Stimulated activated naive CD8-positive, alpha-beta T cell treated with anti-CD3 and anti-CD28 coated beads, Interleukin-15, Interleukin-2, amounts not matched to agents 100 ng/mL and 50 ng/mL, for 24 hours (primary cell): Measurements from ENCODE around the gene AP3B1.

Experiments
- H3K27ac Mint-ChIP-seq: one replicate; pipeline ENCODE4 v1.8.0; 2021; ENCODE audit warnings: mild to moderate bottlenecking, mixed read lengths
- H3K27me3 Mint-ChIP-seq: one replicate; pipeline ENCODE4 v1.8.0; 2021; ENCODE audit warnings: mixed read lengths
- H3K36me3 Mint-ChIP-seq: one replicate; pipeline ENCODE4 v1.8.0; 2021; ENCODE audit warnings: low read depth, mixed read lengths
- H3K4me1 Mint-ChIP-seq: one replicate; pipeline ENCODE4 v1.8.0; 2021; ENCODE audit warnings: low read depth, mixed read lengths
- H3K4me3 Mint-ChIP-seq: one replicate; pipeline ENCODE4 v1.8.0; 2021; ENCODE audit warnings: mild to moderate bottlenecking, mixed read lengths
- H3K9me3 Mint-ChIP-seq: one replicate; pipeline ENCODE4 v1.8.0; 2021; ENCODE audit warnings: mixed read lengths

AP3B1 gene

DNA sequence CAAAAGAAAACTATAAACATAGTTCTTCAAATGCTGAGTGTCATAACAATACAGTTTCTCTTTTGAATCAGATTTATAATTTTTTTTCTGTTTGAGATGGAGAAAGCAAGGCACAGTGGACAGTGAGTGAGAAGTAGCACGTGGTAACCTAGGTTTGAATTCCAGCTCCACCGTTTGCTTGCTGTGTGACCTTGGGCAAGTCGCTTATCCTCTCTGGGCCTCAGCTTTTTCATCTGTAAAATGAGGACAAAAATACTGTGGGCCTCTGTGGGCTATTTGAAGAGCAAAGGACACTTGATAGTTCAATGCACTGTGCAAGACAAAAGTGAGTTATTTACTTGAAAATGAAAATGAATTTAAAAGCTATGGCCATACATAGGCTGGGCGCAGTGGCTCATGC, 330.7 kb downstream of the AP3B1 start:
- H3K36me3 Mint-ChIP-seq = no peaks in the 10 kb centered on the region
- H3K4me3 Mint-ChIP-seq = no peak overlapping the region
- no peak overlapping the region for H3K27ac Mint-ChIP-seq

DNA sequence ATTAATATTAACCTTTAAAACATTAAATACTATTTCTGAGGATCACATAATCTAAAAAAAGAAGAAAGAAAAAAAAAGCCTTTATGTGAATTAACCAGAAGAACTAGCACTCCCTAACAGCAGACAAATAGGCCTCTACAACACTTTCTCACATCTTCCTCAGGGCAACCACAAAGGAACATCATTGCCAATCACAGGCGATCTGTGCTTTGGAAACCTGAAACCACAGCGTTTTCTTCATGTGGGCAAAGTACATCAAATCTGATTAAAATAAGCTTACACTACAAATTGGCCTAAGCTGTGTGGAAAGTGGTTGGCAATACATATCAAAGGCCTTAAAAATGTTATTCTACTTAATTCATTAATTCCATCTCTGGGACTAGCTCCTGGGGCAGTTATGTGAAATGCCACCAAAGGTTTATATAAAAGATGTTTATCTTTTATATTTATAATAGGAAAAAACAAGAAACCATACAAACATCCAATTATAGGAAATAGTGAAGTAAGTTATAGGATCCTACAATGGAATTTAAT, 333.6 kb downstream of the AP3B1 start:
- Mint-ChIP-seq H3K4me3 (no peak overlapping the region), H3K4me1 (peaks cover 21% of the 10 kb centered on the region), H3K36me3 (no peaks in the 10 kb centered on the region), H3K27me3 (peaks cover 50% of the 10 kb centered on the region), H3K27ac (no peak overlapping the region), H3K9me3 (no peaks in the 10 kb centered on the region)

More for the DNA sequence above, 330.7 kb downstream of the AP3B1 start:
- peaks cover 14% of the 10 kb centered on the region for H3K4me1 Mint-ChIP-seq
- H3K27me3 Mint-ChIP-seq = peaks cover 42% of the 10 kb centered on the region
- peaks cover 3% of the 10 kb centered on the region for H3K9me3 Mint-ChIP-seq

DNA sequence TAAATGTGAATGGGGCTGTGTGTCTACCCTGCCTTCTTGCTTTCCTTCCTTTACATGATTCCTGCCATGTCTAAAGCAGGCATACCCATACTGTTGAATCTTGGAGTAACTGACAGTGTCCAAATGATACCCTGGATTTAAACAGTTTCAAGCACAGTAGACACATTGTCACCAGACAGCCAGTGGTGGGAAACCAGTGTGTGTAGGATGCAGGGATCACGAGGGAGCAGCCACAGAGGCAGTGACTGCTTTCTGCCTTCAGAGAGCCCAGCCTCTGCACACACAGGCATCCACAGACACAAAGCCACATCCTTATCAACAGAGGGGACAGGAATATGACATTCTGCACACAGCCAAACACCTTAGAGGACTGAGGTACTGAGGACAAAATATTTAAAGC, 334.2 kb downstream of the AP3B1 start:
- peaks cover 50% of the 10 kb centered on the region for H3K27me3 Mint-ChIP-seq
- no peaks in the 10 kb centered on the region for H3K36me3 Mint-ChIP-seq
- peaks cover 21% of the 10 kb centered on the region for H3K4me1 Mint-ChIP-seq
- H3K9me3 Mint-ChIP-seq = no peaks in the 10 kb centered on the region
- H3K4me3 Mint-ChIP-seq = no peak overlapping the region
- no peak overlapping the region for H3K27ac Mint-ChIP-seq

DNA sequence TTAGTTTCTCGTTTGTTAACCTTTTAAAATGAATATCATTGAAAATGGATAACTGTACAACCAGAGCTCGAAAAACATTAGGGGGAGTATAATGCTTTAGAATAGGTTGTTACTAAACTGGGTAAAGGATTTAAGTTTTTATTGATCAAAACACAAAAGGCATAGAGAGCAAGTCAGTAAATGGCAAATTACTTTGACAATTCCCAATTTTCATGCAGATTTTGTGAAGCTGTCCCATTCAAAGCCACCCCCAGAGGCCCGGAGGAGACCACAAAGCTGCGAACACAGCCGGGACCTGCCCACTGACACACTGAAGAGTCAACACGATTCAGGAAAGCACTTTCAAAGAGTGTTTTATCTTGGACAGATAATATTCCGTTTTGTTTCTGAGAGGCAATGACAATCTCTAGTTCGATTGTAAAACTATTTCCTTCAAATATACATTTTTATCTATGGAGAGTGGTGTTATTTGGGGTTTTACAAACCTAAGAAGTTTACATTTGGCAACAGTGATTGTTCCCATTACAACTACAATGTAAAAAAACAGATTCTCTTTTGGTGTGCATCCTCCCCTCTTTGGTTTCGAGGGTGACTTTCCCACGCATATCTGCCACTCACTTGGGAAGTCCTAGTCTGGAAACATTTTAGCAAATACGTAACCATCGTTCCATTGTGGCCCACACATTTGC, 335.7 kb downstream of the AP3B1 start:
- H3K27me3 Mint-ChIP-seq = peaks cover 56% of the 10 kb centered on the region
- H3K9me3 Mint-ChIP-seq = no peaks in the 10 kb centered on the region
- H3K4me3 Mint-ChIP-seq = no peak overlapping the region
- H3K4me1 Mint-ChIP-seq = peaks cover 21% of the 10 kb centered on the region
- no peak overlapping the region for H3K27ac Mint-ChIP-seq
- no peaks in the 10 kb centered on the region for H3K36me3 Mint-ChIP-seq

DNA sequence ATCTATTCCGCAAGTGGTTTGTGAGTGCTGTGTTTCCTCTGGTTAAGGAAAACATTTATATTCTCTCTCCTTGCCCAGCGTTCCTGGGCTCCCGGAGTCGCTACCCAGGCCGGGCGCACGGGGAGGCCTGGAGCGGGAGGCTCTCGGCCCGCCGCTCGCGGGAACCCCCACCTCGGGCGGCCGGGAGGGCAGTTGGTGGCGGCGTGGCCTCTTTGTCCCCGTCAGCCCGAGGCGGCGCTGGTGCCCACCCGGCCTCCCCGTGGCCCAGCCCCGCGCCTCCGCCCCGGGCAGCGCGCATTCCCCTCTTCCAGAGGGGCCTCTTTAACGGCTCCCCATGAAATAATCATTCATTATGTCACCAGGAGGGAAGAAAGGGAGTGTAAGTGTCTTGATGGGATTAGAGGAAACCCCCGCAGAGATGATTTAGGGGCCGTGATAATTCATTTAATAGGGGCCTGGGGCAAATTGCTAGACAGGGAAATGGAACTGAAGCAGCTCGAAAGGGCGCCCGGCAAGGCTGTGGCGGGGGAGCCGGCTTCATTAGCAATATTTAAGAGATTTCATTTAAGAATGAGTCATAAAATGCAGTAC, 336.5 kb downstream of the AP3B1 start:
- no peaks in the 10 kb centered on the region for H3K9me3 Mint-ChIP-seq
- peaks cover 56% of the 10 kb centered on the region for H3K27me3 Mint-ChIP-seq
- H3K4me3 Mint-ChIP-seq = no peak overlapping the region
- H3K27ac Mint-ChIP-seq = no peak overlapping the region
- peaks cover 21% of the 10 kb centered on the region for H3K4me1 Mint-ChIP-seq
- no peaks in the 10 kb centered on the region for H3K36me3 Mint-ChIP-seq

DNA sequence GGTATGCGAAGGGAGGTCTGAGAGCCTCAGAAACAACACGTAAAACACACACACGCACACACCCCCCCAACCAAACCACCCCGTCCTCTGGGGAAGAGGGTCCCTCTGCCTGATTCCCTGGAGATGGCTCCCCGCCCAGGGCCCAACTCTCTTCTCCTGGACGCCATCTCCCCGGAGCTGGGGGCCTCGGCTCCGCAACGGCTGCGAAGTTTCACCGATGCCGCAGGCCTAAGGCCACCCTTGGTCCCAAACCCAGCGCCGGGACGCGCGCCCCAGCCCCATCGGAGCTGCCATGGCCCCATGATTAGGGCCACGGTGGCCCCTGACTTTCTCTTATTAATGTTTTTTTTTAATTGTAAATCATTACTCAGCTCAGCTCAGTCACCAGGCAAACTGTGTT, 337.0 kb downstream of the AP3B1 start:
- H3K36me3 Mint-ChIP-seq = no peaks in the 10 kb centered on the region
- peaks cover 21% of the 10 kb centered on the region for H3K4me1 Mint-ChIP-seq

DNA sequence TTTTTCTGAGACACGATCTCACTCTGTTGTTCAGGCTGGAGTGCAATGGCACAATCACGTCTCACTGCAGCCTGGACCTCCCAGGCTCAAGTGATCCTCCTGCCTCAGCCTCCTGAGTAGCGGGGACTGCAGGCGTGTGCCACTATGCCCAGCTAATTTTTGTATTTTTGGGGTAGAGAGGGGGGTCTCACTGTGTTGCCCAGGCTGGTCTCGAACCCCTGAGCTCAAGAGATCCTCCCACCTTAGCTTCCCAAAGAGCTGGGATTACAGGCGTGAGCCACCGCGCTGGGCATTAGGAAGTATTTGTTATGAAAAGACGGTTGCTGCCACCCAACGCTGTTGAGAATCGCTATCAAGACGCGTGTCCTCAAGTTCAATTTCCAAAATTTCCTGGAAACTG, 337.4 kb downstream of the AP3B1 start:
- Mint-ChIP-seq H3K4me1 (peaks cover 21% of the 10 kb centered on the region), H3K27ac (no peak overlapping the region), H3K4me3 (no peak overlapping the region), H3K9me3 (no peaks in the 10 kb centered on the region), H3K36me3 (no peaks in the 10 kb centered on the region), H3K27me3 (peaks cover 47% of the 10 kb centered on the region)

More for the DNA sequence above, 337.0 kb downstream of the AP3B1 start:
- H3K9me3 Mint-ChIP-seq = no peaks in the 10 kb centered on the region
- H3K27me3 Mint-ChIP-seq = peaks cover 51% of the 10 kb centered on the region
- H3K27ac Mint-ChIP-seq = no peak overlapping the region
- no peak overlapping the region for H3K4me3 Mint-ChIP-seq

DNA sequence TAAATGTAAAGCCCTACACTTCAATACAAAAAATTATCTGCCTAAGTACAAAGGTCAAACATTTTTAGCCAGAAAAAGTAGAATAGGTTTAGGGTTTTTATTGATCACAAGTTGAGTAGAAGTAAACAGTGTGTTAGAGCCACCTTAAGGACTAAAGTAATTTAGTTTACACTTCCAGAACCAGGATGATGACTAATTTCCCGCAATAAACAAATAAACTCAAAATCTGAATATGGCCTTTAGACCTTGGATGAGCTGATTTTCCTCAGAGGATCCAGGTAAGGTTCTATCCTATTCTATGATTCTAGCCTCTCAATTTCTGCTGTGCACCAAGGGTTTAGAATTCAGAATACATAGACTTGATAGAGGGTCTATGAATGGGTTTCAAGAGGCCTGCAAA, 338.9 kb downstream of the AP3B1 start:
- Mint-ChIP-seq H3K27ac (no peak overlapping the region), H3K36me3 (no peaks in the 10 kb centered on the region), H3K4me1 (peaks cover 17% of the 10 kb centered on the region), H3K27me3 (peaks cover 47% of the 10 kb centered on the region), H3K4me3 (no peak overlapping the region), H3K9me3 (no peaks in the 10 kb centered on the region)

DNA sequence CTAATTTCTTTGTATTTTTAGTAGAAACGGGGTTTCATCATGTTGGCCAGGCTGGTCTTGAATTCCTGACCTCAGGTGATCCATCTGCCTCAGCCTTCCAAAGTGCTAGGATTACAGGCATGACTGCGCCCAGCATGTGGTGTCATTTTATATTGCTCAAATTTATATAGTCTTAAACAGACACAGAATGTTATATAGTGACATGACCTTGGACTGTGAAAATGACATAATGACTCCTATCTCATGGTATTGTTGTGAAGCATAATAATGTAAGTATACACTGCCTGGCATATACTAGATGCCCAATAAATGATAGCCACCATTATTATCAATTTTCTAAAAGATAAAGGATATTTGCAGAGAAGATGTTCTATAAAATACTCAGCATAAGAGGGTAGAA, 341.1 kb downstream of the AP3B1 start:
- H3K4me3 Mint-ChIP-seq = no peak overlapping the region
- H3K9me3 Mint-ChIP-seq = no peaks in the 10 kb centered on the region
- peaks cover 3% of the 10 kb centered on the region for H3K4me1 Mint-ChIP-seq
- no peak overlapping the region for H3K27ac Mint-ChIP-seq
- H3K36me3 Mint-ChIP-seq = no peaks in the 10 kb centered on the region
- H3K27me3 Mint-ChIP-seq = peaks cover 45% of the 10 kb centered on the region

DNA sequence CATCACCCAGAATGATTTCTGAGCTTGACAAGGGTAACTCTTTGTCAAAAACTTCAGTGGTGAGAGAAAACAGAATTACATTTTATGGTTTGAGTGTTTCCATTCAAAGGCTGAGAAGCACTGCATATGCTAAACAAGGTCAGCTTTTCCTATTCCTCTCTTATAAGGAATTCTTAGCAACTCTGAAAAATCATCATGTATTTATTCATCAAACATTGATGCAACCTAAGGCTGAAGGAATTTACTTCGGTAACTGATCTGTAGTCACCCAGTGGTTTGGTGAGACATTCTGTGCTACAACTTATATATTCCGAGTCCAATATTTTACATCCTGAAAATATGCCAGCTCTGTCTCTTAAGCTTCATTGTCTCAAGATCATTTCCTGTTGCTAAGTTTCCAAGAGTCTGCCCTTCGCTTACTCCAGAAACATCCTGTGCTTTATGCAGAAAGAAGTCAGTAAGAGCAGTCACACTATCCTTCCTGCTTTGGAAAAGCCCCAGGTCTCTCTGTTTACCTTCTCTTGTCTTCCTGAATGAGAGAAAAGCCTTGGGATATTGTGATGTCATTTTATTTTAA, 341.8 kb downstream of the AP3B1 start:
- H3K36me3 Mint-ChIP-seq = no peaks in the 10 kb centered on the region
- peaks cover 39% of the 10 kb centered on the region for H3K27me3 Mint-ChIP-seq
- no peaks in the 10 kb centered on the region for H3K4me1 Mint-ChIP-seq
- H3K9me3 Mint-ChIP-seq = no peaks in the 10 kb centered on the region
- H3K27ac Mint-ChIP-seq = no peak overlapping the region
- no peak overlapping the region for H3K4me3 Mint-ChIP-seq
